ENCODE results near the gene TSHZ2.

TSHZ2 gene

GRCh38 chr20:53165452-53165851 lies 193.3 kb downstream of the TSHZ2 start:
- Histone ChIP-seq H3K9ac (ENCODE audit: low read depth in 1 of 2, low read length in 2 of 2) (no peak overlapping the region), H3K36me3 (ENCODE audit: control insufficient read depth in 2 of 2, insufficient read depth in 2 of 2, low read length in 2 of 2) (no peaks in the 10 kb centered on the region), H3K4me1 (ENCODE audit: control insufficient read depth in 2 of 2, insufficient read depth in 2 of 2, low read length in 2 of 2) (no peaks in the 10 kb centered on the region), H3K27me3 (ENCODE audit: control insufficient read depth in 2 of 2, insufficient read depth in 2 of 2, low read length in 2 of 2) (no peaks in the 10 kb centered on the region), H3K9me3 (ENCODE audit: control insufficient read depth in 2 of 2, low read length in 2 of 2) (no peaks in the 10 kb centered on the region), H3K27ac (ENCODE audit: low read depth in 2 of 2, low read length in 2 of 2) (no peak overlapping the region), H3K4me3 (ENCODE audit: low read length in 2 of 2) (no peak overlapping the region)

- no peaks in the 10 kb centered on the region for H3K27me3 ChIP-seq (ENCODE audit: control insufficient read depth in 2 of 2, insufficient read depth in 2 of 2, low read length in 2 of 2)
- H3K4me1 ChIP-seq (ENCODE audit: control insufficient read depth in 2 of 2, insufficient read depth in 2 of 2, low read length in 2 of 2): no peaks in the 10 kb centered on the region
- no peak overlapping the region for H3K27ac ChIP-seq (ENCODE audit: low read depth in 2 of 2, low read length in 2 of 2)
- H3K4me3 ChIP-seq (ENCODE audit: low read length in 2 of 2): no peak overlapping the region
- no peaks in the 10 kb centered on the region for H3K9me3 ChIP-seq (ENCODE audit: control insufficient read depth in 2 of 2, low read length in 2 of 2)
- no peaks in the 10 kb centered on the region for H3K36me3 ChIP-seq (ENCODE audit: control insufficient read depth in 2 of 2, insufficient read depth in 2 of 2, low read length in 2 of 2)
- H3K9ac ChIP-seq (ENCODE audit: low read depth in 1 of 2, low read length in 2 of 2): no peak overlapping the region
These were observed 196.3 kb downstream of the TSHZ2 start for GRCh38 chr20:53168491-53168890.

- no peak overlapping the region for H3K4me3 ChIP-seq (ENCODE audit: low read length in 2 of 2)
- peaks cover 0 to 2% of the 10 kb centered on the region in 2 donors for H3K27me3 ChIP-seq (ENCODE audit: control insufficient read depth in 2 of 2, insufficient read depth in 2 of 2, low read length in 2 of 2)
- no peaks in the 10 kb centered on the region for H3K4me1 ChIP-seq (ENCODE audit: control insufficient read depth in 2 of 2, insufficient read depth in 2 of 2, low read length in 2 of 2)
- H3K9ac ChIP-seq (ENCODE audit: low read depth in 1 of 2, low read length in 2 of 2): no peak overlapping the region
- no peaks in the 10 kb centered on the region for H3K36me3 ChIP-seq (ENCODE audit: control insufficient read depth in 2 of 2, insufficient read depth in 2 of 2, low read length in 2 of 2)
- no peak overlapping the region for H3K27ac ChIP-seq (ENCODE audit: low read depth in 2 of 2, low read length in 2 of 2)
- H3K9me3 ChIP-seq (ENCODE audit: control insufficient read depth in 2 of 2, low read length in 2 of 2): no peaks in the 10 kb centered on the region
These were observed 198.0 kb downstream of the TSHZ2 start for GRCh38 chr20:53170196-53170595.

DNA sequence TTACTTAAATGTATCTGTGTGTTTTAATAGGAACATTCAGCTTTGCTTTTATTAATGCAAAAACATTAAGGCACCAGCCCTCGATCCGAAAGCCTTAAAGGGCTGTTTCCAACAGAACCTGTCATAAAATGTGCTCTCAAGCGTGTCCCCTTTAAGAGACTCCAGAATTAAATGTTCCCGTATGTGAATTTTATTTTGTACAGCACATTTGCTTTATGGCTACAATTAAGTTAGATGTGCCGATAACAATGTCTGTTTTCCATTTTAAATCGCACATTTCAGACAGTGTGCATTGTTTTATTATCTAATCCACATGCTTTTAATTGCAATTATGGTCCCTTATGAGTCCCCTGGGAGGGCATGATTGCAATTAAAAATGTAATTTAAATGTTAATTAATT lies 198.9 kb downstream of the TSHZ2 start:
- Histone ChIP-seq H3K4me1 (ENCODE audit: control insufficient read depth in 2 of 2, insufficient read depth in 2 of 2, low read length in 2 of 2) (no peaks in the 10 kb centered on the region), H3K4me3 (ENCODE audit: low read length in 2 of 2) (no peak overlapping the region), H3K9ac (ENCODE audit: low read depth in 1 of 2, low read length in 2 of 2) (no peak overlapping the region), H3K36me3 (ENCODE audit: control insufficient read depth in 2 of 2, insufficient read depth in 2 of 2, low read length in 2 of 2) (no peaks in the 10 kb centered on the region), H3K27me3 (ENCODE audit: control insufficient read depth in 2 of 2, insufficient read depth in 2 of 2, low read length in 2 of 2) (peaks cover 0 to 2% of the 10 kb centered on the region in 2 donors), H3K9me3 (ENCODE audit: control insufficient read depth in 2 of 2, low read length in 2 of 2) (no peaks in the 10 kb centered on the region), H3K27ac (ENCODE audit: low read depth in 2 of 2, low read length in 2 of 2) (no peak overlapping the region)

DNA sequence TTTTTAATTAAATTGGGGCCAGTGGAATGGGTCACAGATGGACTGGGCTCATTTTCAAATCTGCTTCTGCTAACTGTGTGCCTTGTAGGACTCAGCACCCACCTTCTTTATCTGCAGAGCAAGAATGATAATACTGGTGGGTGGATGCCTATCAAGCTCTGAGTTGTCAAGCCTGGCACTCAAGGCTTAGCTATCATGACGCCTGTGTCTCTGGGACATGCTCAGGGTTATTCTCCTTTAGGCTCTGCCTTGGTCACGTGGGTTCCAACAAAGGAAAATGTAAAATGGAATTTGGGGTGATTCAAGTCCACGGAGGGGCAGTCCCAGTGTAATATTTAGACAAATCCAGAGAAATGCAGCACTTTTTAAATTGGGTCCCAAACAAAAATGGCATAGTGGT lies 202.3 kb downstream of the TSHZ2 start:
- H3K36me3 ChIP-seq (ENCODE audit: control insufficient read depth in 2 of 2, insufficient read depth in 2 of 2, low read length in 2 of 2): no peaks in the 10 kb centered on the region

DNA sequence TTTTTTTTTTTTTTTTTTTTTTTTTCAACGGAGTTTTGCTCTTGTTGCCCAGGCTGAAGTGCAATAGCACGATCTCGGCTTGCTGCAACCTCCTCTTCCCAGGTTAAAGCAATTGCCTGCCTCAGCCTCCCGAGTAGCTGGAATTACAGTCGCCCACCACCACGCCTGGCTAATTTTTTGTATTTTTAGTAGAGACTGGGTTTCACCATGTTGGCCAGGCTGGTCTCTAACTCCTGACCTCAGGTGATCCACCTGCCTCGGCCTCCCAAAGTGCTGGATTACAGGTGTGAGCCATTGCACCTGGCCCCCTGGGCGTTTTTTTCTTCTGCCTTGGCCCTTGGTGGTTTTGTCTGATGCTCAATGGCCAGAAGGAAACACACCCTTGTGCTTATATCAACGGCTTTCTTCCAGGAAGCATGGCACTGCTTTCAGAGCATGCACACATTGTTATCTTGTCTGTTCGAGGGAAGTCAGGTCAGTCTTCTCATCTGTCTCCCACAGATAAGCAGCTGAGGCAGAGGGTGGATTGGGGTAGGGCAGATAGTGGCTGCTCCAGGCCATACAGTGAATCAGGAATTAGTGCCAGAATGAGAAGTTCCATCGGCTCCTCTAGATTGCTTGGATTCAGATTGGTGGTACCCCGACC lies 203.1 kb downstream of the TSHZ2 start:
- no peaks in the 10 kb centered on the region for H3K36me3 ChIP-seq (ENCODE audit: control insufficient read depth in 2 of 2, insufficient read depth in 2 of 2, low read length in 2 of 2)
- no peaks in the 10 kb centered on the region for H3K9me3 ChIP-seq (ENCODE audit: control insufficient read depth in 2 of 2, low read length in 2 of 2)
- H3K27me3 ChIP-seq (ENCODE audit: control insufficient read depth in 2 of 2, insufficient read depth in 2 of 2, low read length in 2 of 2): peaks cover 0 to 2% of the 10 kb centered on the region in 2 donors
- no peaks in the 10 kb centered on the region for H3K4me1 ChIP-seq (ENCODE audit: control insufficient read depth in 2 of 2, insufficient read depth in 2 of 2, low read length in 2 of 2)
- no peak overlapping the region for H3K9ac ChIP-seq (ENCODE audit: low read depth in 1 of 2, low read length in 2 of 2)
- H3K4me3 ChIP-seq (ENCODE audit: low read length in 2 of 2): no peak overlapping the region
- H3K27ac ChIP-seq (ENCODE audit: low read depth in 2 of 2, low read length in 2 of 2): no peak overlapping the region

More for the DNA sequence above, 202.3 kb downstream of the TSHZ2 start:
- Histone ChIP-seq H3K27ac (ENCODE audit: low read depth in 2 of 2, low read length in 2 of 2) (no peak overlapping the region), H3K4me3 (ENCODE audit: low read length in 2 of 2) (no peak overlapping the region), H3K4me1 (ENCODE audit: control insufficient read depth in 2 of 2, insufficient read depth in 2 of 2, low read length in 2 of 2) (no peaks in the 10 kb centered on the region), H3K27me3 (ENCODE audit: control insufficient read depth in 2 of 2, insufficient read depth in 2 of 2, low read length in 2 of 2) (peaks cover 0 to 2% of the 10 kb centered on the region in 2 donors), H3K9ac (ENCODE audit: low read depth in 1 of 2, low read length in 2 of 2) (no peak overlapping the region), H3K9me3 (ENCODE audit: control insufficient read depth in 2 of 2, low read length in 2 of 2) (no peaks in the 10 kb centered on the region)

DNA sequence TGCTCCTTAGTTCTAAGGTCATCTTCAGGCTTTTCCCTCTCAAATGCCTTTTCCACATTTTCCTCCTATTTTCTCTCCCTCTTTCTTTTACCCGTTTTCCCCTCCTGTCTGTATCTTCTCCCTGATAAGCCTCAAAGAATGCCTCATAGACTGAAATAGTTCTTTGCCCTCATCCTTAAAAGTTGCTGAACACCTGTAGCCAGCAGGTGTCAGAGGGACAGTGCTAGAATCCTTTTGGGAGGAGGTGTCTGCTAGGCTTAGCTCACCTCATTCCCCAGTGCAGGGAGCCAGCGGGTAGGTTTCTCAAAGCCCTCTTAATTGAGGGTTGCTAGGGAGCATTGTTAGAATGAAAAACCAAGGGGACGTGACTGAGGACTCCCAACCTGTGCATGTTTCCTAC lies 204.0 kb downstream of the TSHZ2 start:
- Histone ChIP-seq H3K27ac (ENCODE audit: low read depth in 2 of 2, low read length in 2 of 2) (no peak overlapping the region), H3K4me3 (ENCODE audit: low read length in 2 of 2) (no peak overlapping the region), H3K9ac (ENCODE audit: low read depth in 1 of 2, low read length in 2 of 2) (no peak overlapping the region), H3K9me3 (ENCODE audit: control insufficient read depth in 2 of 2, low read length in 2 of 2) (no peaks in the 10 kb centered on the region), H3K27me3 (ENCODE audit: control insufficient read depth in 2 of 2, insufficient read depth in 2 of 2, low read length in 2 of 2) (peaks cover 0 to 2% of the 10 kb centered on the region in 2 donors), H3K4me1 (ENCODE audit: control insufficient read depth in 2 of 2, insufficient read depth in 2 of 2, low read length in 2 of 2) (no peaks in the 10 kb centered on the region), H3K36me3 (ENCODE audit: control insufficient read depth in 2 of 2, insufficient read depth in 2 of 2, low read length in 2 of 2) (no peaks in the 10 kb centered on the region)

DNA sequence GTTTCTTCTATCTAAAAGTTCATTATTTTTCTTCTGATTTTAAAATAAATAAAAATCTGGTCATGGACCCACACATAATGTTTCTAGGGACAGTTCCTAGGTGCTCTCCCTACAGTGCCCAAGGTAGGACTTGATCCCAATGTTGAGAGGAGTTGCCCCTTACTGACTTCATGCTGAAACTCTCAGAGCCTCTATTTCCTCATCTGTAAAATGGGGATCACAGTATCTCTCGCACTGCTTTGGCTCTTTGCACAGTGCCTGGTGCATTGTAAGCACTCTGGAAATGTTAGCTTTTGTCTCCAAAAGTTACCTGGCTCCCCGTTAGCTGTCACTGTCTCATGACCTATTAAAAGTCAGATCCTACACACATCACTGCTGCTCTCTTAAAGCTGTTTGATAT lies 205.5 kb downstream of the TSHZ2 start:
- Histone ChIP-seq H3K27me3 (ENCODE audit: control insufficient read depth in 2 of 2, insufficient read depth in 2 of 2, low read length in 2 of 2) (peaks cover 0 to 2% of the 10 kb centered on the region in 2 donors), H3K9me3 (ENCODE audit: control insufficient read depth in 2 of 2, low read length in 2 of 2) (no peaks in the 10 kb centered on the region), H3K4me3 (ENCODE audit: low read length in 2 of 2) (no peak overlapping the region), H3K4me1 (ENCODE audit: control insufficient read depth in 2 of 2, insufficient read depth in 2 of 2, low read length in 2 of 2) (no peaks in the 10 kb centered on the region), H3K27ac (ENCODE audit: low read depth in 2 of 2, low read length in 2 of 2) (no peak overlapping the region), H3K36me3 (ENCODE audit: control insufficient read depth in 2 of 2, insufficient read depth in 2 of 2, low read length in 2 of 2) (no peaks in the 10 kb centered on the region), H3K9ac (ENCODE audit: low read depth in 1 of 2, low read length in 2 of 2) (no peak overlapping the region)

GRCh38 chr20:53179749-53180148 lies 207.6 kb downstream of the TSHZ2 start:
- Histone ChIP-seq H3K4me1 (ENCODE audit: control insufficient read depth in 2 of 2, insufficient read depth in 2 of 2, low read length in 2 of 2) (no peaks in the 10 kb centered on the region), H3K9me3 (ENCODE audit: control insufficient read depth in 2 of 2, low read length in 2 of 2) (no peaks in the 10 kb centered on the region), H3K36me3 (ENCODE audit: control insufficient read depth in 2 of 2, insufficient read depth in 2 of 2, low read length in 2 of 2) (no peaks in the 10 kb centered on the region), H3K4me3 (ENCODE audit: low read length in 2 of 2) (no peak overlapping the region), H3K27ac (ENCODE audit: low read depth in 2 of 2, low read length in 2 of 2) (no peak overlapping the region), H3K9ac (ENCODE audit: low read depth in 1 of 2, low read length in 2 of 2) (no peak overlapping the region), H3K27me3 (ENCODE audit: control insufficient read depth in 2 of 2, insufficient read depth in 2 of 2, low read length in 2 of 2) (no peaks in the 10 kb centered on the region)

DNA sequence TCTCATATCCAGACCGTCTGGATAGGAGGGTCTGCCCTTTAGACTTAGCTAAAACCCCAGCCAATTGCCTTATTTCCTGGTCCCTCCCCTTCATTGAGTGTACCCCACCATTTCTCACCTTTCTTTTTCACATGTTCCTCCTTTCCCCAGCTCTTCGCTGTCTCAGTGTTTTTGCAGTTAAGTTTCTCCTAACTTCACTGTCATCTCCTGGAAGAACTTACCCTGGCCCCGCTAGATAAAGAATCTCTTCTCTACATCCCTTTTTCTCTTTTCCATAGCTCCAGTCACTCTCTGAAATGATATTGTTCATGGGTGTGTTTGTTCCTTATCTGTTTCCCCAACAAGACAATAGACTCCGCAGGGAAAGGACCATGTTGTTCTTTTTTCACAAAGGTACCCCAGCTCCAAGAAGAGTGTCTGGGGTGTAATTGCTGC lies 208.8 kb downstream of the TSHZ2 start:
- H3K27me3 ChIP-seq (ENCODE audit: control insufficient read depth in 2 of 2, insufficient read depth in 2 of 2, low read length in 2 of 2): no peaks in the 10 kb centered on the region
- no peak overlapping the region for H3K9ac ChIP-seq (ENCODE audit: low read depth in 1 of 2, low read length in 2 of 2)
- no peaks in the 10 kb centered on the region for H3K9me3 ChIP-seq (ENCODE audit: control insufficient read depth in 2 of 2, low read length in 2 of 2)

More for the DNA sequence above, 208.8 kb downstream of the TSHZ2 start:
- H3K4me1 ChIP-seq (ENCODE audit: control insufficient read depth in 2 of 2, insufficient read depth in 2 of 2, low read length in 2 of 2): no peaks in the 10 kb centered on the region
- no peaks in the 10 kb centered on the region for H3K36me3 ChIP-seq (ENCODE audit: control insufficient read depth in 2 of 2, insufficient read depth in 2 of 2, low read length in 2 of 2)
- no peak overlapping the region for H3K27ac ChIP-seq (ENCODE audit: low read depth in 2 of 2, low read length in 2 of 2)
- H3K4me3 ChIP-seq (ENCODE audit: low read length in 2 of 2): no peak overlapping the region

Measured in mucosa of rectum (tissue), 2 donors.